Stimulated activated CD8-positive, alpha-beta memory T cell treated with anti-CD3 and anti-CD28 coated beads, Interleukin-7, amount 100 ng/mL, for 1 hour (primary cell): ENCODE data around the gene IL1RAP.
"Not testable (repeated sequence)": the region's sequence is repeated elsewhere in the genome, so short reads cannot be mapped to it uniquely, and the experiment has no call there.

ENCODE experiments used
- DNase-seq, 2 donors: peaks; one replicate each; pipeline ENCODE4 v3.0.0-alpha.2; 2020; ENCODE audit warnings: low read depth in 2 of 2

Gene IL1RAP

GRCh38 chr3:190512666-190513065 lies 1.2 kb upstream of the IL1RAP start:
- DNase-seq: no peak

GRCh38 chr3:190514413-190515153 lies 698 bp downstream of the IL1RAP start:
- DNase-seq: no peak

GRCh38 chr3:190516416-190516815 lies 2.5 kb downstream of the IL1RAP start:
- DNase-seq: no peak

- DNase-seq: no peak
Observed at GRCh38 chr3:190517687-190518086, 3.8 kb downstream of the IL1RAP start.

- not testable (repeated sequence) for DNase-seq
Observed at GRCh38 chr3:190518531-190518930, 4.6 kb downstream of the IL1RAP start.

- DNase-seq: no peak
Observed at GRCh38 chr3:190519886-190520285, 6.0 kb downstream of the IL1RAP start.

- no peak for DNase-seq
Observed at GRCh38 chr3:190521998-190522397, 8.1 kb downstream of the IL1RAP start.

GRCh38 chr3:190522621-190523222 lies 8.8 kb downstream of the IL1RAP start:
- DNase-seq: no peak

- DNase-seq: no peak
Observed at GRCh38 chr3:190524942-190525341, 11.1 kb downstream of the IL1RAP start.

- DNase-seq: no peak
Observed at GRCh38 chr3:190525634-190526033, 11.7 kb downstream of the IL1RAP start.

- DNase-seq: no peak
Observed at GRCh38 chr3:190526787-190527762, 13.2 kb downstream of the IL1RAP start.

GRCh38 chr3:190528706-190529105 lies 14.8 kb downstream of the IL1RAP start:
- no peak for DNase-seq

- DNase-seq: no peak
Observed at GRCh38 chr3:190531406-190531805, 17.5 kb downstream of the IL1RAP start.

- no peak for DNase-seq
Observed at GRCh38 chr3:190532731-190533203, 18.9 kb downstream of the IL1RAP start.

- no peak for DNase-seq
Observed at GRCh38 chr3:190533511-190534281, 19.8 kb downstream of the IL1RAP start.

- no peak for DNase-seq
Observed at GRCh38 chr3:190534386-190534785, 20.5 kb downstream of the IL1RAP start.

- DNase-seq: no peak
Observed at GRCh38 chr3:190534986-190535385, 21.1 kb downstream of the IL1RAP start.

- DNase-seq: no peak
Observed at GRCh38 chr3:190537146-190537545, 23.3 kb downstream of the IL1RAP start.

GRCh38 chr3:190538288-190538687 lies 24.4 kb downstream of the IL1RAP start:
- no peak for DNase-seq

GRCh38 chr3:190539526-190539925 lies 25.6 kb downstream of the IL1RAP start:
- no peak for DNase-seq

GRCh38 chr3:190541008-190541407 lies 27.1 kb downstream of the IL1RAP start:
- no peak for DNase-seq
